ENCODE results near the gene RAB35.

The RAB35 gene

GRCh38 chr12:120067901-120068300 lies 48.7 kb downstream of the RAB35 start:
- DNase-seq (ENCODE audit: insufficient read length, low spot score) (no peak), FAIRE-seq (no peak)
- TF ChIP-seq CTCF (IDR thresholded peaks at IDR 0.05; ENCODE audit: insufficient read depth, missing control alignments): no peak

GRCh38 chr12:120067084-120067869 lies 49.3 kb downstream of the RAB35 start:
- no peak for FAIRE-seq
- no peak for TF ChIP-seq CTCF (IDR thresholded peaks at IDR 0.05; ENCODE audit: insufficient read depth, missing control alignments)
- DNase-seq (ENCODE audit: insufficient read length, low spot score): no peak

GRCh38 chr12:120066341-120066740 lies 50.2 kb downstream of the RAB35 start:
- no peak for DNase-seq (ENCODE audit: insufficient read length, low spot score)
- FAIRE-seq: no peak
- no peak for TF ChIP-seq CTCF (IDR thresholded peaks at IDR 0.05; ENCODE audit: insufficient read depth, missing control alignments)

- DNase-seq (ENCODE audit: insufficient read length, low spot score): no peak
- TF ChIP-seq CTCF (IDR thresholded peaks at IDR 0.05; ENCODE audit: insufficient read depth, missing control alignments): no peak
Observed at GRCh38 chr12:120065472-120065871, 51.1 kb downstream of the RAB35 start.

GRCh38 chr12:120064054-120064940 lies 52.3 kb downstream of the RAB35 start:
- DNase-seq (ENCODE audit: insufficient read length, low spot score) (no peak), FAIRE-seq (no peak)
- no peak for TF ChIP-seq CTCF (IDR thresholded peaks at IDR 0.05; ENCODE audit: insufficient read depth, missing control alignments)

More at GRCh38 chr12:120065472-120065871, 51.1 kb downstream of the RAB35 start:
- FAIRE-seq: no peak

DNA sequence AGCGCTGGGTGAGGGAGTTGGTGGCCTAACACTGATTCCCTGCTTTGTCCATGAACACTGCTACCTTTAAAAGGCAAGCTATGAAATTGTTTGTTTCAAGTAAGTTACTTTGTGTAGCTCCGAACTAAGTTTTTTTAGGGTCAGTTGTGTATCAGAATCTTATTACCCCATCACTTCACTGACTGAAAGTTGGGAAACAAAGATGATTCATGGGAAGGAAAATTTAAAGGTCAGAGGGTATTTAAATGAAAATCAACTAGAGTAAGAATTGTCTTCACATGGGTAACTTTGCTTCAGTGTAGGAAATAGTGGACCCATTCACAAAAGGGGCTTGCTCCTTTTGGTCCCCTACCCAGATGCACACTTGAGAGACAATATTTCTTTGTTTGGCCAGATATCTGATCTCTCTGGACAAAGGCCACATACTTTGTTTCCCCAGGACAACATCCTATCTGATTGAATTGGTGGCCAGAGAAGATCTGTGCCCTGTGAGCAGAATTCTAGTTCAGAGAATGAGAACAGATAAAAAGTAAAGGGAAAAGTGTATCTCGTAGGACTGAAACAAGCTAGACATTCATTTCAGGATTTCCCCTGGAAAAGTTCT lies 53.5 kb downstream of the RAB35 start:
- DNase-seq (ENCODE audit: insufficient read length, low spot score) (no peak), FAIRE-seq (no peak)
- no peak for TF ChIP-seq CTCF (IDR thresholded peaks at IDR 0.05; ENCODE audit: insufficient read depth, missing control alignments)
